Stimulated activated CD4-positive, alpha-beta T cell treated with anti-CD3 and anti-CD28 coated beads, Interleukin-1b, Interleukin-23, amount 100 ng/mL, for 48 hours (primary cell): Measurements from ENCODE around the gene KDM2B.
"Not testable (repeated sequence)": the region's sequence is repeated elsewhere in the genome, so short reads cannot be mapped to it uniquely, and the experiment has no call there.

Source experiments
- DNase-seq: peaks from one replicate; pipeline ENCODE4 v3.0.0-alpha.2; 2020

The KDM2B gene

DNA sequence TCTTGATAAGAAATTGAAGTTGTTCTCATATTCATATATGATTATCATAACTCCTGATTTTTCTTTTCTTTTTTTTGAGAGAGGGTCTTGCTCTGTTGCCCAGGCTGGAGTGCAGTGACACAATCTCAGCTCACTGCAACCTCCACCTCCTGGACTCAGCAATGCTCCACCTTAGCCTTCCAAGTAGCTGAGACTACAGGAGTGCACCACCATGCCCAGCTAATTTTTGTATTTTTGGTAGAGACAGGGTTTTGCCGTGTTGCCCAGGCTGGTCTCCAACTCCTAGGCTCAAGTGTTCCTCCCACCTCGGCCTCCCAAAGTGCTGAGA lies 2.5 kb upstream of the KDM2B start:
- DNase-seq, result not testable (repeated sequence)

DNA sequence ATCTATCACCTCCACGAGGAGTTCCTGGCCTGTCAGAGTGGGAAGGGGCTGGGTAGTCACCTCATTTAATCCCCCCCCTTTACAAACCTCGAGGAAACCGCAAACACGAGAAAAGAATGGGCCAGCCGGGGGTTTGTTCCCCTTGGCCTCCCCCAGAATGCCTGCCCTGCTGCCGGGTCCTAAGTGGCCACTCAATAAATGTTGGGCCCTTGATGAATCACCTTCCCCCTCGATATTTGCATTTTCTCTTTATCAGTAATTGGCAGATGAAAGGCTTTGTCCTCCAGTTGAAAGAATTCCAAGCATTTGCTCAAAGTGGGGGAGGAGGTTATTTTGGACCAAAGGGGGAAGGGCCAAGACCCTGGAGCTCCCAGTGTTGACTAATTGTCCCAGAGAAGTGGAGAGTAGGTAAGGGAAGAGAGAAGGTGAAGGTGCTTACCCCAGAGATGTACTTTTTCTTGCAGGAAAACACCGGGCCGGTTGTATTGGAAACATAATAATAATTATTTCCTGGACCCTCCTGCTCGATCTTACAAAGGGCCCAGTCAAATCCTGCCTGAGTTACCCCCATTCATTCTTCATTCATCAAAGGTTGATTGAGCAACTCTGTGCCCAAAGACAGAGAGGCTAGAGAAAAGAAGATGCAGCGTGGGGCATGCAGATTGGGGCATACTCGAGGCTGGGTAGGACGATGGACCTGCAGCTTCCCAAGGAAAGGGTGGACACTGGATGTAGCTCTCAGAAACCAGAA lies 1.9 kb upstream of the KDM2B start:
- DNase-seq, result no peak

- no peak for DNase-seq
Measured at GRCh38 chr12:121581686-121582429, 1.0 kb upstream of the KDM2B start.

GRCh38 chr12:121579981-121580868 lies 598 bp downstream of the KDM2B start:
- DNase-seq, result peak; percentile 70

GRCh38 chr12:121579190-121579791 lies 1.5 kb downstream of the KDM2B start:
- no peak for DNase-seq

GRCh38 chr12:121578230-121579189 lies 2.3 kb downstream of the KDM2B start:
- no peak for DNase-seq

DNA sequence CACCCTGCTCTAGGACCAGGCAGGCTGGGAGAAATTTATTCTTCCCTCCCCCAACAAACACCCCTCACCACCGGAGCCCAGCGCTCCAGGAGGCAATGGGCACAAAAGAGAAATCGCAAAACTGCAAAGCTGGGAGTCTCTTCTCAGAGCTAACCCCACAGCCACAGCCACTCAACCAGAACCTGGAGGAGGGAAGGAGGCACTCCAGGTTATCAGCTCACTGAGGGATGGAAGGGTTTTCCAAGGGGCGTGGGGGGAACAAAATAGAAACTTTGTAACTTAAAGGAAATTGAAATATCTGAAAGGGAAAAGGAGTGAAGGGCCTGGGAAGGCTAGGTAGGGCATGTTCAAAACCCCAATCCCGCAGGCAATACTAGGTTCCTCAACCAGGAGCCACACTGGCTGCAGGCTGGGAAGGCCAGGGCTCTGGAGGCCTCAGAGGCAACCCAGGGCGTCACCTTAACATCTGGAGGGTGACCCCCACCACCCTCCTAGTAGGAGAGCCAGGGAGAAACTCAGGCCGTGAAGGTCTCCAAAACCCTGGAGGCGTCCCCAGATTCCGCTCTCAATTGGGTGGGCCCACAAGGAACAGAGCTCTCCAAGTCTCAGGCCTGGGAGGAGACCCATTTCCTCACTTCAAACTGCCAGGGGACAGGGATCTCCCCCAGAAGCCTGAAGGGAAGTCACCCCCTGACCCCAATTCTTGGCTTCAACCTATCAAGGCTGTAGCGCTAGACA lies 3.2 kb downstream of the KDM2B start:
- no peak for DNase-seq

DNA sequence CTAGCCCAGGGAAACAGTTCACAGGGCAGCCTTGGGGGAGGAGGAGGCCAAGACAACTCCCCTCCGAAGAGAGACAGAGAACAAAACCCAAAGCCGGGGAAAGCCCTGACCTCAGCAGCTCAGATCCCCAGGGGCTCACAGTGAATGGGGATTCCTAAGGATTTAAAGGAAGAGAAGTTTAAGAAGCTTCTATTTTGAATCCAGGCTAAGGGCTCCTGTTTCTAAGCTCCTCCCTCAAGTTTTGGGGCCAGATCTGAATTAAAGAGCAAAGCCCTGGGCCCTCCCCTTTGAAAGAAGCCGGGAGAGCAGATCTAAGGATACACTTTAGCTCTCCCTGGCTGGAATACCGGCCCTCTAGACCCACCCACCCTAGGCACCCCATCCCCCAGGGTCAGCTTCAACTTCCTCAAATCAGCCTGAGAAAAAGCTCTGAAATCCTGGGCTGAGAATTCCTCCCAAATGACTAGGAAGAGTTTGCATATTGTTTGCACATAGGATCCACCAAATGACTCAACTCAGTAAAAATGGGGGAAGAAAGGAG lies 3.9 kb downstream of the KDM2B start:
- DNase-seq, result no peak

DNA sequence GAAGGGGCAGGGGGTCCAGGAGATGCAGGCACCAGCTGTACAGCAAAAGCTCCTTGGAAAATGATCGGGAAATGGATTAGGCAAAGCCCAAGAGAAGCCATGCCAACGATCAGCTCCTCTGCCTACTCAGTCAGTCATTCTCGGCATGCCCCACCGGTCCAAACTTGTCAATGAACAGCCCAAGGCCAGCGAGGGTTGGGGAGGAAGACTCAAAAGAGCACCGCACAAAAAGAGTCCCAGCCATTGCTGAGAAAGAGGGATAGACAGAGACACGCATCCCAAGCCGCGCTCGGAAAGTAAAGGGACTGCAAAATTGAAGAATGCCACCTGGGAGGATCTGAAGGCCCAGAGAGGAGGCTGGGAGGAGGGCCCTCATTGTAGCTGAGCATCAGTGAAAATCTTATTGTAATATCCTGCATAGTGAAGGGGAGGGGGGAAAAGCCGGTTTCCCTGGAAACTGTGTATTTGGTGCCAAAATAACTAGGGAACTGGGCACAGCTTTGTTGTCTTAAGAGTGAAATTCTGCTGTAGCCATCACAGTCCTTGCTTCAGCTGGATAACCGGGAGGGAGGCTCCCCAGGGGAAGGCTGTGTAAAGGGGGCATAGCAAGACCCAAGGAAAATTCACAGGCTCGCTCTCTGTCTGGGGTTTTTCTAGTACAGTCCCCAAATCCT lies 4.7 kb downstream of the KDM2B start:
- no peak for DNase-seq

- DNase-seq, result no peak
Measured at GRCh38 chr12:121575051-121575450, 5.8 kb downstream of the KDM2B start.

DNA sequence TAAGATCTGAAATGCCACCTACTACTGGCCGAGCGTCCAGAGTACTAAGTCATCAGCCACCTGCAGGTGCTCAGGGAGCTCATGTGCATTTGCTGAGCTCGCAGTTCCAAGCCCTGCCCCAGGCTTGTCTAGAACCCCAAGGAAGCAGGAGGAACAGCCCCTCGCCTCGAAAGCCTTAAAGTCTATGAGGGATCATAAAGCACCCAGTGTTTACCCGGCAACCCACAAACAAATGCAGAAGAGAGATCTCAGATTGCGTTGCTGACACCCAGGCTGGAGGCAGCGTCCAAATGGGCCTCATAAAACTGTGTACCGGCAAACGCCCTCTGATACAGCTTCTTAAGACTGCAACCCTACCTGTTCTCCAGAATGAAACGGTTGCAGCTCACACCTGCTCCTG lies 6.8 kb downstream of the KDM2B start:
- DNase-seq, result no peak

DNA sequence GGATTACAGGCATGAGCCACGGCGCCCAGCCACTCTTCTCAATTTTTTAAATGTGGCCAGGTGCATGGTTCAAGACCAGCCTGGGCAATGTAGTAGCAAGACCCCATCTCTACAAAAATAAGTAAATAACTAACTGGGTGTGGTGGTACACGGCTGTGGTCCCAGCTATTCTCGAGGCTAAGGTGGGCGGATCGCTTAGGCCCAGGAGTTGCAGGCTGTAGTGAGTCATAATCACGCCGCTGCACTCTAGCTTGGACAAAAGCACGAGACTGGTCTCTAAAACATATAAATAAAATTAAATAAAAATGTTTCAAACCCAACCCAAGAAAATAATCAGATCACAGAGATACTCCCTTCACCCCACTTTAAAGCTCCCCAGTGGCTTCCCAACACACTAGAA lies 8.9 kb downstream of the KDM2B start:
- DNase-seq, result no peak

- no peak for DNase-seq
Measured at GRCh38 chr12:121570467-121571283, 10.1 kb downstream of the KDM2B start.

DNA sequence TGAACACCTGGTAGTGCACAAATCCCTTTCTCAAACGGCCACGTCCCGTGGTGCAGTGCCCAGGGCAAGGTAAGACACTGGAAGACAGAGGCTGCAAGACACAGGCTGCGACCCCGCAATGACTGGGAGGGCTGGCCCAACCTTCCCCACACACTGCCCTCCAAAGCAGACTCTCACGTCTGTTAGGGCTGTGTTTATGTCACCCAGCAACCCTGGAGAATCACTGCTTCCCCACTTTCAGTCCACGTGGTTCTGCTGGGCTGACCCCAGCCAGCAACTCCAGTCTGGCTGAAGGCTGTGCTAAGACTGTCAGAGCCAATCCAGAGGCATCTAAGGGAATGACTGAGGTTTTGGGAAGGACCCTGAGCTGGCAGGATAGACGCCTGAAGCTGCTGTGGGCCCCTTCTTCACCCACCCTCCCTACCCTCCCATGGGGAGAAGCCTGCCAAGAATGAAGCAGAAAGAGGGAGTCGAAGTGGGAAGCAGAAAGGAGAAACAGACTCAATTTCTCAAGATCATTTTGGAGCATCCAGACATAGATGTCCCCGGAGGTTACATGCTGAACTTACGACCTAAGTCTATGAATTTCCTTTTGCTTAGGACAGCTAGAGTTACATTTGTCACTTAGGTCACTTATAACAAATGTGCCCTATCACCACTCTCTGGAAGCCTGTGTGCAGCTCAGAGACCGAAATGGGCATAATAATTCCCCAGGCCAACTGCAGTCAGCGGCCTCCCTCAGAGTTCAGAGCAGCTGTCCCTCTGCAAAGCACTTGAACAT lies 11.7 kb downstream of the KDM2B start:
- no peak for DNase-seq

DNA sequence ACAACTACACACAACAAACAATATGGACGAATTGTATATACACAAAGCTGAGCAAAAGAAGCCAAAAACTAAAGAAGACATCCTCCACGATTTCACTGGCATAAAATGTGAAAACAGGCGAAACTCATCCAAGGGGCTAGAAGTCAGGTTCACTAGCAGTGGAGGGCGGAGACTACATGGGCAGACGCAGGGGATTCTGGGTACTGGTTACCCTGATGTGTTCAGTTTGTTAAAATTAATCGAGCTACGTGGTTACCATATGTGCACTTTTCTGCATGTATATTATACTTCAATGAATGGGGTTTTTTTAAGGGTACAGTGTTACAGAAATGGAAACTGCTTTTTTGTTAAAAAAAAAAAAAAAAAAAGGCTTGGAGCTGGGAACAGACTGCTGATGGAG lies 12.3 kb downstream of the KDM2B start:
- no peak for DNase-seq

GRCh38 chr12:121565076-121565475 lies 15.7 kb downstream of the KDM2B start:
- DNase-seq, result no peak

- DNase-seq, result no peak
Measured at GRCh38 chr12:121562488-121562887, 18.3 kb downstream of the KDM2B start.

DNA sequence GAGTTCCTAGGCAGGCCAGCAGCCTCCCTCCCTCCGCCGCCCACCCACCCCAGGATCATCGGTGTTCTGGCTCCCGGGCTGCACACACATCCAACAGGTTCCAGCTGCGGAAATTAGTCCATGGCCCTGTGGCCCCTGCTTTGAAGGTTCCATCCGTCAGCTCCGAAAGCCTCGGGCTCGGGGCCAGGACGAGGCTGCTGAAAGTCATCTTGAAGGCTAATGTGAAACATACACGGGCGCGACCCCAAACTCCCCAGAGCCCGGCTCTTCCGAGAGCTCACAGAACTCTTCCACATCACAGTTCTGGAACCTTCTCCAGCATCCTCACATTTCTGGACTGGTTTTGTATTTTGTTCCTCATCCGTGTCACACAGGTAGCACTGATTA lies 19.8 kb downstream of the KDM2B start:
- DNase-seq, result no peak
